ENCODE results near the gene MAML3. TPM values are rescaled to one million over a fixed set of nuclear protein-coding genes. Genes with fewer than 3 reads are reported as not detected.

The MAML3 gene
- total and polyA plus RNA-seq, 2 of the 13 experiments (the other 11 are each of a cell fraction or from before 2014, with no cell fraction given): 0.05 to 0.13 TPM

GRCh38 chr4:139770361-139770760 is 383.6 kb downstream of the MAML3 start:
- intact Hi-C loops (cut with micrococcal nuclease; ENCODE audit: unreplicated experiment) (no loop called here), in situ Hi-C loops (cut with HindIII; ENCODE audit: extremely low pct_ligation_motif_present, low pct_unique_long_range_greater_than_20kb) (no loop called here)
- FAIRE-seq (no peak), DNase-seq (ENCODE audit: low spot score) (no peak), ATAC-seq (no peak)
- Histone ChIP-seq H3K36me3 (replicated peaks in 1 of 2; ENCODE audit: control insufficient read depth in 1 of 2, insufficient read depth in 2 of 2, low read length in 2 of 2) (no peaks in the 10 kb centered on the region), H3K9ac (ENCODE audit: insufficient read depth, low read depth, low read length) (no peak overlapping the region), H3K4me1 (ENCODE audit: insufficient read depth, low read length) (peaks cover 12% of the 10 kb centered on the region; the same call in 1 of the 2 replicates), H3K79me2 (ENCODE audit: insufficient read depth, low read length) (no peaks in the 10 kb centered on the region), H3K4me3 (replicated peaks in 1 of 3; ENCODE audit: insufficient read depth in 1 of 3, low read depth in 2 of 3, low read length in 3 of 3) (no peak overlapping the region), H3K4me2 (ENCODE audit: low read depth, low read length) (no peak overlapping the region), H2AFZ (ENCODE audit: low read length) (no peak overlapping the region), H4K20me1 (ENCODE audit: insufficient read depth, low read length) (no peaks in the 10 kb centered on the region), H3K27ac (ENCODE audit: extremely low read length, insufficient read depth, low read length) (no peak overlapping the region), H3K9me3 (ENCODE audit: low read length) (no peaks in the 10 kb centered on the region), H3K27me3 (ENCODE audit: control insufficient read depth in 1 of 2, insufficient read depth in 2 of 2, low read length in 2 of 2) (peaks cover 0 to 2% of the 10 kb centered on the region in 2 experiments; a peak in 1 of 5 replicates)
- CTCF ChIA-PET (ENCODE audit: low intra/inter-chr PET ratio, low total read pairs): no interaction called here
- no TSS peak for BruUV-seq (replicated peaks)
- 69% methylated on average over 4 of the region's 4 CpGs for WGBS (ENCODE audit: low lambda C conversion rate)
- POLR2A ChIA-PET: no interaction called here
- TF ChIP-seq HOXA5 (CRISPR knock-in tag; IDR thresholded peaks at IDR 0.05): no peak
- no peak for TF ChIP-seq ZBTB34 (CRISPR knock-in tag; IDR thresholded peaks at IDR 0.05)
- TF ChIP-seq ZBTB3 (CRISPR knock-in tag; IDR thresholded peaks at IDR 0.05; ENCODE audit: borderline replicate concordance, low read depth): no peak
- no peak for TF ChIP-seq HOXA9 (CRISPR knock-in tag; IDR thresholded peaks at IDR 0.05; ENCODE audit: borderline replicate concordance)
- no peak for TF ChIP-seq ZNF121 (CRISPR knock-in tag; IDR thresholded peaks at IDR 0.05)
- no peak for TF ChIP-seq ARHGAP35 (CRISPR knock-in tag; IDR thresholded peaks at IDR 0.05; ENCODE audit: borderline replicate concordance)
- no peak for TF ChIP-seq ZNF138 (CRISPR knock-in tag; IDR thresholded peaks at IDR 0.05; ENCODE audit: low read depth)
- no peak for TF ChIP-seq NR2F6 (IDR thresholded peaks at IDR 0.05)
- no peak for TF ChIP-seq NR2F6 (CRISPR knock-in tag; IDR thresholded peaks at IDR 0.05)
- no peak for TF ChIP-seq TMF1 (CRISPR knock-in tag; IDR thresholded peaks at IDR 0.05; ENCODE audit: low read depth)

All from HepG2 (cell line).